ENCODE measurements around the gene OR1S1. TPM values are rescaled to one million over a fixed set of nuclear protein-coding genes. Genes with fewer than 3 reads are reported as not detected.
"Not testable (repeated sequence)": the region's sequence is repeated elsewhere in the genome, so short reads cannot be mapped to it uniquely, and the experiment has no call there.

OR1S1 gene
- total RNA-seq: not detected
- long read RNA-seq: 0 reads

DNA sequence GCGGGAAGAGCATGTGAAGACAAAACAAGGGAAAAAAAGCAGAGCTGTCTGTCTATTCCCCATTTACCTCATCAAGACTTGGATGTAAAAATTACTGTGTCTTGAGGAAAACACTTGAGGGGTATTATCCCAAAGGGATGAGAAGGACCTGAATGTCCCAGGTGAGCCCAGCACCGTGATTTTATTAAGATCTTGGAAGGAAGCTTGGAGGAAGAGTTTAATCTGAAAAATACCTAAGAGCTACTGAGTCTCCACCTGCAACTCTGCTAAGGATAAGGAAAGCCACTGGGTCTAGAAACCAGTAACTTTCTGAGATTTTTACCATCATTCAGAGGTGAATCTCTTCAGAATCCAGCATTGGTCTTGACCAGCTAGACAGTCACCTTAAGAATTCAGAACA lies at the start of gene OR1S1:
Gene OR1S1 (plus strand): TSS at position 301 of the 400 bp plus-strand sequence.
- H3K4me3 ChIP-seq; H3K27me3 ChIP-seq (ENCODE audit: low read depth); H3K36me3 ChIP-seq; intact Hi-C loops (cut with micrococcal nuclease); H3K9me3 ChIP-seq (replicated peaks); H3K4me1 ChIP-seq; H3K27ac ChIP-seq (replicated peaks); DNase-seq: not testable (repeated sequence)

DNA sequence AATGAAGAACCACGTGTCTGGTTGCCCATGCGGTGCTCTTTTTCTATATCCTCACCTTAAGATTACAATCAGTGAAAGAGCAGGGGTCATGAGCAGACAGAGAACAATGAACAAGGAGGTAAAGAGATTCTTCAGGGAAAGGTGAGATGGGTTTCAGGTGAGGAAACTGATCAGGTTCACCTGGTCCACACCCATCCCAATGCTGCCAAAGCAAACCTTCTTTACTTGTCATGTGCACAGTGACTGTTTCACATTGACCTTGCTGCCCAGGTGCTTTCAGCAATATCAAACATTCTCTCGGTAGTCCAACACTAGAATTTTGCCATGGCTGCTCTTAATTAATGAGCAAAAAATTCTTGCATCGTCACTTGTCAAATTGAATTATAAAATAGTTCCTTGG lies 48.1 kb upstream of the OR1S1 start:
- intact Hi-C loops (cut with micrococcal nuclease): no loop called here
- Histone ChIP-seq H3K4me1 (no peaks in the 10 kb centered on the region), H3K4me3 (no peak overlapping the region), H3K27me3 (ENCODE audit: low read depth) (no peaks in the 10 kb centered on the region), H3K36me3 (no peaks in the 10 kb centered on the region), H3K27ac (replicated peaks) (no peak overlapping the region), H3K9me3 (replicated peaks) (peaks cover 4% of the 10 kb centered on the region)
- TF ChIP-seq, protein P1, sequence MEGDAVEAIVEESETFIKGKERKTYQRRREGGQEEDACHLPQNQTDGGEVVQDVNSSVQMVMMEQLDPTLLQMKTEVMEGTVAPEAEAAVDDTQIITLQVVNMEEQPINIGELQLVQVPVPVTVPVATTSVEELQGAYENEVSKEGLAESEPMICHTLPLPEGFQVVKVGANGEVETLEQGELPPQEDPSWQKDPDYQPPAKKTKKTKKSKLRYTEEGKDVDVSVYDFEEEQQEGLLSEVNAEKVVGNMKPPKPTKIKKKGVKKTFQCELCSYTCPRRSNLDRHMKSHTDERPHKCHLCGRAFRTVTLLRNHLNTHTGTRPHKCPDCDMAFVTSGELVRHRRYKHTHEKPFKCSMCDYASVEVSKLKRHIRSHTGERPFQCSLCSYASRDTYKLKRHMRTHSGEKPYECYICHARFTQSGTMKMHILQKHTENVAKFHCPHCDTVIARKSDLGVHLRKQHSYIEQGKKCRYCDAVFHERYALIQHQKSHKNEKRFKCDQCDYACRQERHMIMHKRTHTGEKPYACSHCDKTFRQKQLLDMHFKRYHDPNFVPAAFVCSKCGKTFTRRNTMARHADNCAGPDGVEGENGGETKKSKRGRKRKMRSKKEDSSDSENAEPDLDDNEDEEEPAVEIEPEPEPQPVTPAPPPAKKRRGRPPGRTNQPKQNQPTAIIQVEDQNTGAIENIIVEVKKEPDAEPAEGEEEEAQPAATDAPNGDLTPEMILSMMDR (IDR thresholded peaks at IDR 0.05; ENCODE audit: borderline replicate concordance): no peak
- DNase-seq: no peak

DNA sequence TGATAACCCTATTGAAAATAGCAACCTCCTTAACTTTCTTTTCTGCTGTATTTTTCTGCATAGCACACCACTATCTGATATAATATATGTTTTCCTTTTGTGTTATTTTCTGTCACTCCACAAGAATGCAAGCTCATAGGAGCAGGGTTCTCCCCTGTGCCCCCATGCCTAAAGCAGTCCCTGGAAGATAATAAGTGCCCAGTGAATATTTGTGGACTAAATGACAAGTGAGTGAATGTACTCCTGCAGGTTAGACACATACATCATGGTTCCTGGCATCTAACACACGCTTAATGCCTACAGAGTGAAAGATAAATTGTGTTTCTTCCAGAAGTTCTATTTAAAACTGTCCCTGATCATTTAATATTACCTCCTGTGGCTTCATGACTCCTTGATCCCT lies 47.5 kb upstream of the OR1S1 start:
- no peaks in the 10 kb centered on the region for H3K27me3 ChIP-seq (ENCODE audit: low read depth)
- H3K9me3 ChIP-seq (replicated peaks): peaks cover 1% of the 10 kb centered on the region
- no peaks in the 10 kb centered on the region for H3K36me3 ChIP-seq
- H3K4me1 ChIP-seq: no peaks in the 10 kb centered on the region
- no peak overlapping the region for H3K27ac ChIP-seq (replicated peaks)
- intact Hi-C loops (cut with micrococcal nuclease): no loop called here
- DNase-seq: no peak
- H3K4me3 ChIP-seq: no peak overlapping the region
- TF ChIP-seq, protein P1 (IDR thresholded peaks at IDR 0.05; ENCODE audit: borderline replicate concordance): no peak

DNA sequence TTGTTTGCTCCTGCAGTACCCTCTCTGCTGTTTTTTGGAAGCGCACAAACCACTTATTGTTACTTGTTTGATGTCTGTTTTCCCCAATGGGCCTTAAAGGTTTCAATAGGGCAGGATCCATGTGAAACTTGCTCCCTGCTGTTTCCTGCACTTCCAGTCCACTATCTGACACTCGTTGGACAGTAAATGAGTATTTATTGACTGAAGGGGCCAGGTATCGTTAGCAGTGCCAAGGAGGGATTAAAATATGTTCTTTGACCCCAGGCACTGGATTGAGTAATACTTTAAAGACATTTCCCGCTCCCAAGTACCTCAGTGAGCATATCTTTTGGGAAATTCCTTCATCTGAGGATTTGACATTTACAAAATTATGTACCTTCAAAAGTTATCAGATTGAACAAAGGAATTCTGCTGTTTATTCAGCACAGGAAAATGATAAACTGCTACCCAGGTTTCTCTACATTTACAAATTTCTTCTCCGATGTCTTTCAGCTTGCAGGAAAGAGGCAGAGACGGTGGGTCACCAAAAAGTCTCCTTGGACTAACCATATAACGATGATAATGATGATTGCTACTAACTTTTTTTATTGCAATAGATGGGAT lies 46.9 kb upstream of the OR1S1 start:
- no peak for DNase-seq
- Histone ChIP-seq H3K27me3 (ENCODE audit: low read depth) (no peaks in the 10 kb centered on the region), H3K36me3 (no peaks in the 10 kb centered on the region), H3K4me1 (no peaks in the 10 kb centered on the region), H3K27ac (replicated peaks) (no peak overlapping the region), H3K4me3 (no peak overlapping the region), H3K9me3 (replicated peaks) (no peaks in the 10 kb centered on the region)
- TF ChIP-seq, protein P1 (IDR thresholded peaks at IDR 0.05; ENCODE audit: borderline replicate concordance): no peak
- intact Hi-C loops (cut with micrococcal nuclease): no loop called here

DNA sequence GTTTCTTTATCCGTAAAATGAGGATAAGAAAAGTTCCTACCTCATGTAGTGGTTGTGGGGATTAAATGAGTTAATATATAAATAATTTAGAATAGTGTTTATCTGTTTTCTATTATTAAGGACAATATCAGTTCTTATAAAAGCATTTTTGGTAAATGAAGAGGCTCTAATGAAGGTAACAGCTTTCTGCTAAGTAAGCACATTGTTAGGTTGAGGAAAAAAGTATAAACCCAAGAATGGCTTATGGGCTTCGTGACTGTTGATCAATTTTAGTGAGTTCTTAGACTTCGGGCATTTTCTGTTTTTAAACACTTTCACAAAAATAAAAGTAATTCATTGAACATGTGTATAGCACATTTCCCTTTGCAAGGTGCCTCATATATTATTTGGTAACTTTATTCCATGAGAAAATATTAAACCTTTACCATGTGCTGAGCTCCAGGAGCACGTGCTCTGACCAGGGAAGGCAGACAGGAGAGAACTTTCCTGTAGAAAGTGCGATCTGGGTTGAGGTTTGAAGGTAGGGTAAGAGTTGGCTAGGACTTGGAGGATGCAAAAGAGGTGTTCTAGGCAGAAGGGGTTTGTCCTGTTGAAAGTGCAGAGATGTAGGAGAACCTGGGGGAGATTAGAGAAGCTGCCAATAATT lies 35.0 kb upstream of the OR1S1 start:
- intact Hi-C loops (cut with micrococcal nuclease): no loop called here
- no peaks in the 10 kb centered on the region for H3K4me1 ChIP-seq
- no peaks in the 10 kb centered on the region for H3K27me3 ChIP-seq (ENCODE audit: low read depth)
- H3K9me3 ChIP-seq (replicated peaks): no peaks in the 10 kb centered on the region
- H3K4me3 ChIP-seq: no peak overlapping the region
- no peak for DNase-seq
- no peaks in the 10 kb centered on the region for H3K36me3 ChIP-seq
- TF ChIP-seq, protein P1 (IDR thresholded peaks at IDR 0.05; ENCODE audit: borderline replicate concordance): no peak
- H3K27ac ChIP-seq (replicated peaks): no peak overlapping the region

DNA sequence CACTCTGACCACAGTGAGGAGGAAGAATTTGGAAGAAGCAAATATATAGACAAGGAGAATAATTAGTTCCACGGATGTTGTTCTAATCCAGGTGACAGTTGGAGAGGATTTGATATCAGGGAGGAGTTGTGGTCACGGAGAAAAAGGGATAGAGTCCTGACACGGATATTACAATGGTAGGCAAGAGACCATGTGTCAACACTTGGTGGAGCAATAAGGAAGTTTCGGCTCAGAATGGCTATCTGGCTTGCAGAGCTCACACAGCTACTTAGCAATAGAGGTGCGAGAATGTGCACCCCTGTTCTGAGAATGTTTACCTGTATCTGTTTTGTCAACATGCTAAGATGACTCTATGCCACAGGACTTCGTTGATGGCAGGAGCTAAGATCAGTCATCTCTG lies 34.1 kb upstream of the OR1S1 start:
- intact Hi-C loops (cut with micrococcal nuclease): no loop called here
- DNase-seq: no peak
- H3K27me3 ChIP-seq (ENCODE audit: low read depth): no peaks in the 10 kb centered on the region
- H3K36me3 ChIP-seq: no peaks in the 10 kb centered on the region
- H3K27ac ChIP-seq (replicated peaks): no peak overlapping the region
- no peaks in the 10 kb centered on the region for H3K9me3 ChIP-seq (replicated peaks)
- H3K4me1 ChIP-seq: no peaks in the 10 kb centered on the region
- no peak overlapping the region for H3K4me3 ChIP-seq
- TF ChIP-seq, protein P1 (IDR thresholded peaks at IDR 0.05; ENCODE audit: borderline replicate concordance): no peak

Data from left ventricle myocardium inferior (tissue), 1 donor.